NK-92 (cell line): ENCODE measurements around the gene CERT1.
A peak's percentile ranks its signal among the peaks of the same experiment; 100 is the strongest.
"Not testable (repeated sequence)": the region's sequence is repeated elsewhere in the genome, so short reads cannot be mapped to it uniquely, and the experiment has no call there.

Experiments
- DNase-seq: peaks from one replicate; lab custom pipeline; 2025; ENCODE audit not compliant: unreplicated experiment; lab: John Stamatoyannopoulos, UW

CERT1 gene, protein sequence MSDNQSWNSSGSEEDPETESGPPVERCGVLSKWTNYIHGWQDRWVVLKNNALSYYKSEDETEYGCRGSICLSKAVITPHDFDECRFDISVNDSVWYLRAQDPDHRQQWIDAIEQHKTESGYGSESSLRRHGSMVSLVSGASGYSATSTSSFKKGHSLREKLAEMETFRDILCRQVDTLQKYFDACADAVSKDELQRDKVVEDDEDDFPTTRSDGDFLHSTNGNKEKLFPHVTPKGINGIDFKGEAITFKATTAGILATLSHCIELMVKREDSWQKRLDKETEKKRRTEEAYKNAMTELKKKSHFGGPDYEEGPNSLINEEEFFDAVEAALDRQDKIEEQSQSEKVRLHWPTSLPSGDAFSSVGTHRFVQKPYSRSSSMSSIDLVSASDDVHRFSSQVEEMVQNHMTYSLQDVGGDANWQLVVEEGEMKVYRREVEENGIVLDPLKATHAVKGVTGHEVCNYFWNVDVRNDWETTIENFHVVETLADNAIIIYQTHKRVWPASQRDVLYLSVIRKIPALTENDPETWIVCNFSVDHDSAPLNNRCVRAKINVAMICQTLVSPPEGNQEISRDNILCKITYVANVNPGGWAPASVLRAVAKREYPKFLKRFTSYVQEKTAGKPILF

GRCh38 chr5:75511435-75512382 lies at the start of gene CERT1, which contains the start of gene POLK:
Gene CERT1 (minus strand): TSS chr5:75511629. CDS start chr5:75511207, 422 bp downstream.
Gene POLK (plus strand): TSS chr5:75511891.
- peak; percentile 72 for DNase-seq

GRCh38 chr5:75560655-75561054 lies 49.2 kb upstream of the CERT1 start:
- DNase-seq = not testable (repeated sequence)

GRCh38 chr5:75558981-75559632 lies 47.7 kb upstream of the CERT1 start:
- no peak for DNase-seq

DNA sequence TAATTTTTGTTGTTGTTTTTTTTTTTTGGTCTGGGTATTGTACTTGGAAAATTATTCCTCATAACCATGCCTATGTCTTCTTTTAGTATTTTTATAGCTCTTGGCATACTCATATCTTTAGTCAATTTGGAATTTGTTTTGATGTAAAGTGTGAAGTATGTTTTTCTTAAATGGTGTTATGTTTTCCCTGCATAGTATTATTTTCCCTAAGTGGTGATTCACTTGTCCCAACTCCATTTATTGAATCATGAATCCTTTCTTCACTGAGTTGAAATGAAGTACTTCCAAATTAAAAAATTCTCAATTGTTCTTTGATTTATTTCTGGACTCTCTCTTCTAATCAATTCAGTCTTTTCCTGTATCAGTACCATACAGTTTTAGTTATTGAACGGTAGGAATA lies 46.8 kb upstream of the CERT1 start:
- no peak for DNase-seq

- DNase-seq = no peak
Measured at GRCh38 chr5:75553358-75553757, 41.9 kb upstream of the CERT1 start.

- DNase-seq = no peak
Measured at GRCh38 chr5:75552764-75553163, 41.3 kb upstream of the CERT1 start.

DNA sequence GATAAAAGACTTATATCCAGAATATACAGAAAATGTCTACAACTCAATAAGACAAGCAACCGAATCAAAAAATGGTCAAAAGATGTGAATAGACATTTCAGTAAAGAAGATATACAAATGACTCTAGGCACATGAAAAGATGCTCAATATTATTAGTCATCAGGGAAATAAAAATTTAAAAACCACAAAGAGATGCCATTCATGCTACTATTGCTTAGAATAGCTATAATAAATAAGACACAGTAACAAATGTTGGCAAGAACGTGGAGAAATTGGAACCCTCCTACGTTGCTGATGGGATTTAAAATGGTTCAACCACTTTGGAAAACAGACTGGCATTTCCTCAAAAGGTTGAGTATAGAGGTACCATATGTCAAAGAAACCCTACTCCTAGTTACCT lies 40.0 kb upstream of the CERT1 start:
- no peak for DNase-seq

- DNase-seq = no peak
Measured at GRCh38 chr5:75550597-75550996, 39.2 kb upstream of the CERT1 start.

DNA sequence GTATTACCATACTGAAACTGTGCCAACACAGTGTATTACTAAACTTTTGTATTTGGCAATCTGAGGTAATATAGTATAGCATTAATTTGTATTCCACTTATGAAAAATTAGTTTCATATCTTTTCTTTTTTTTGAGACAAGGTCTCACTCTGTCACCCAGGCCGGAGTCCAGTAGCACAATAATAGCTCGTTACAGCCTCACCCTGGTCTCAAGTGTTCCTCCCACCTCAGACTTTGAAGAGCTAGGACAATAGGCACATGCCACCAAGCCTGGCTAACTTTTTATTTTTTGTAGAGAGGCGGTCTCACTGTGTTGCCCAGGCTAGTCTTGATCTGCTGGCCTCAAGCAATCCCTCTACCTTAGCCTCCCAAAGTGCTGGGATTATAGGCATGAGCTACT lies 36.4 kb upstream of the CERT1 start:
- no peak for DNase-seq

- no peak for DNase-seq
Measured at GRCh38 chr5:75546830-75547229, 35.4 kb upstream of the CERT1 start.

GRCh38 chr5:75545131-75545530 lies 33.7 kb upstream of the CERT1 start:
- DNase-seq = no peak

GRCh38 chr5:75538211-75538610 lies 26.8 kb upstream of the CERT1 start:
- DNase-seq = no peak

DNA sequence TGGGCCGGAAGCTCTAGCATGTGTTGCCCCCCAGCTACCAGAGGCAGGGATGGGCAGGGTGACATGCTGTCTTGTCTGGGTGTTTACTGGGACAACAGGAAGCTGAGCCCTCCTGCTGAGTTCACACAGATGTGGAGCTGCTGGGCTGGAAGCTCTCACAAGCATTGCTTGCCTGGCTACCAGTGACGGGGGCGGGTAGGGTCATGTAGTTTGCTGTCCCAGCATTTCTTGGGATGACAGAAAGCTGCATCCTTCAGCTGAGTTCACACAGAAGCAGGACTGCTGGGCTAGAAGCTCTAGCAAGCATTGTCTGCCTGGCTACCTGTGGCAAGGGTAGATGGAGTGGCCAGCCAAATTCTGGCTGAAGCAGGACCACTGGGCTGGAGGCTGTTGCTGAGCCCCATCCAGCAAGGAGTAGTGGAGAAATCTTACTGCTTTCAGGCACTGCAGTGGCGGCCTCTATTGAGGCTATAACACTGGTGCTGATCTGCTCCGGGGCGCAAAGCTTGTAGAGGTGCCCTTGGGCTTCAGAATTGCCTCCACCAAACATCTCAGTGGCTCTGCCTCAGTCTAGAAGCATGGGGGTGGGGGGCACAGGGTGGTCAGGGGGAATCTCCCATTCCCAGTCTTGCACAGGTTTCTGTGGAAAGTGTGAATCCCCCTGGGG lies 25.4 kb upstream of the CERT1 start:
- DNase-seq = no peak

DNA sequence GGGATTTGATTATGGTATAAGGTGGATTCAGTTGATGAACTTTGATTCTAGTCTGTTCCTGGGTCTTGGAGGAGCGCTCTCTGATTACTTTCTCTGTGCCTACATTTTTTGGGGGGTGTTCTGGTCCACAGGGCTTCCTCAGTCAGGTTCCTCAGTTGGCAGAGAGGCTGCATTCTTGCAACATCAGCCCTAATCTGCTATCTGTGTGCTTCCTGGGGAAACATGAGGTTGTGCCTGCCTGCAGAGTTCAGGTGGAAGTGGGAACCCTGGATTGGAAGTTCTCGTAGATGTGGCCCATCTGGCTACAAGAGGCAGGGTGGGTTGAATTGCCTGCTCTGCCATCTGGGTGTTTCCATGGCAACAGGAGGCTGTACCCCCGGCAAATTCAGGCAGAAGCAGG lies 24.7 kb upstream of the CERT1 start:
- no peak for DNase-seq

GRCh38 chr5:75534734-75535133 lies 23.3 kb upstream of the CERT1 start:
- DNase-seq = no peak

DNA sequence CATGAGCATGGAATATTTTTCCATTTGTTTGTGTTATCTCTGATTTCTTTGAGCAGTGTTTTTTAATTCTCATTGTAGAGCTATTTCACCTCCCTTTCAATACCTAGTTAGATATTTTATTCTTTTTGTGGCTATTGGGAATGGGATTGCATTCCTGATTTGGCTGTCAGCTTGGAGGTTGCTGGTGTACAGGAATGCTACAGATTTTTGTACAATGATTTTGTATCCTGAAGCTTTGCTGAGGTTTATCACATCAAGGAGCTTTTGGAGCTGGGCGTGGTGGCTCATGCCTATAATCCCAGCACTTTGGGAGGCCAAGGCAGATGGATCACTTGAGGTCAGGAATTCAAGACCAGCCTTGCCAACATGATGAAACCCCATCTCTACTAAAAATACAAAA lies 22.3 kb upstream of the CERT1 start:
- DNase-seq = not testable (repeated sequence)

DNA sequence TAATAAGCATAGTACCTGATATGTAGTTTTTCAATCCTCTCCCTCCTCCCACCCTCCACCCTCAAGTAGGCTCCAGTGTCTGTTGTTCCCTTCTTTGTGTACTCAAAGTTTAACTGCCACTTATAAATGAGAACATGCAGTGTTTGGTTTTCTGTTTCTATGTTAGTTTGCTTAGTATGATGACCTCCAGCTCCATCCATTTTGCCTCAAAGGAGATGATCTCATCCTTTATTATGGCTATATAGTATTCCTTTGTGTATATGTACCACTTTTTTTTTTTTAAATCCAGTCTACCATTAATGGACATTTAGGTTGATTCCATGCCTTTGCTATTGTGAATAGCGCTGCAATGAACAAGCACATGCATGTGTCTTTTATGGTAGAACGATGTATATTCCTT lies 20.8 kb upstream of the CERT1 start:
- DNase-seq = no peak

GRCh38 chr5:75529185-75529584 lies 17.8 kb upstream of the CERT1 start:
- no peak for DNase-seq

DNA sequence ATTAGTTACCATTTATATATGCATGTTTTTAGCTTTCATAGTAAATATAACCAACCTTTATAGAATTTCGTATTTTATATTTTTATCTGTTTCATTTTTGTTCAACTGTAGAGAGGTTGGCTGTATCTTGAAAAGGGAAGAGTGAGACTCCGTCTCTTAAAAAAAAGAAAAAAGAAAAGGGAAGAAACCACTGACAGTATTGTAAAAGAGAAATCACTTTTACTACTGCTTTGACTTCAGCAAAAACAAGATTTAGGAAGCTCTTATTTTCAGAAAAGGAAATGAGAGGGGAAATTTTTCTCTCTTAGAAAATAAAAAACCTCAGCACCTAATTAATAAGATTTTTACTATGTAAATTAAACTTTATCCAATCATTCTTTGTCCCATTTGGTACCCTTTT lies 14.6 kb upstream of the CERT1 start:
- DNase-seq = no peak

DNA sequence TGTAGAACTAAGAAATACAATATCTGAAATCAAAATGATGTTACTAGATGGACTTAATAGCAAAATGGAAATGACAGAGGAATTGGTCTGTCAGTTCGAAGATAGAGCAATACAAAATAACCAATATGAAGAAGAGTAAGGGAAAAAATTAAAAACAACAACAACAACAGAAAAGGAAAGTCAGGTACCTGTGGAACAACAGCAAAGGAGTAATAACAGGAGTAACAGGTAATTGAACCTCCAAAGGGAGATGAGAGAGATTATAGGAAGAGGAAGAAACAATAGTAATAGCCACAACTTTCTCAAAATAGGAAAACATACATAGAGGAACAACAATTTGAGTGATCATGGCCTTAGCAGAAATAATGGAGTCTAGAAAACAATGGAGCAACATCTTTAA lies 13.9 kb upstream of the CERT1 start:
- DNase-seq = no peak
